HEK293 (cell line): Measurements from ENCODE around the gene ADGRF1.

ENCODE experiments used
- CTCF ChIA-PET: fragments of 350-600 bp; formaldehyde crosslinking; extraction: SDS; loops from one replicate; lab custom pipeline; 2021; ENCODE audit warnings: antibody characterized with exemption; lab: Yijun Ruan, JAX
- POLR2A ChIA-PET: fragments of 300-600 bp; formaldehyde crosslinking; extraction: SDS; loops from one replicate; lab custom pipeline; 2020; ENCODE audit warnings: antibody characterized with exemption, inconsistent platforms; lab: Yijun Ruan, JAX
- H3K27ac ChIP-seq: fragments of 200-500 bp; sonication (Bioruptor generic); 2 replicates; pipeline ENCODE4 v1.5.1; 2014; ENCODE audit warnings: low read depth, low read length, control low read depth, inconsistent platforms; ENCODE audit errors: extremely low read depth
- H3K36me3 ChIP-seq, 2 experiments: fragments of 200-500 bp in 1 of 2; sonication (Bioruptor generic) in 1 of 2; 1 replicate in 1 of 2; 2 replicates in 1 of 2; pipeline ENCODE4 v1.5.1; 2014 to 2017; ENCODE audit warnings: inconsistent platforms in 2 of 2, low read length in 2 of 2; ENCODE audit not compliant: control insufficient read depth in 2 of 2, insufficient read depth in 1 of 2
- H3K4me1 ChIP-seq: fragments of 200-500 bp; sonication (Bioruptor generic); 2 replicates; pipeline ENCODE4 v1.5.1; 2014; ENCODE audit warnings: mild to moderate bottlenecking, low read length, inconsistent platforms; ENCODE audit not compliant: control insufficient read depth, insufficient read depth
- H3K4me3 ChIP-seq: 2 replicates; pipeline ENCODE4 v1.5.1; 2011; ENCODE audit warnings: low read depth, mild to moderate bottlenecking, control low read depth, low read length, moderate library complexity
- H3K9me3 ChIP-seq: fragments of 200-500 bp; sonication (Bioruptor generic); 2 replicates; pipeline ENCODE4 v1.5.1; 2014; ENCODE audit warnings: low read depth, low read length, inconsistent platforms; ENCODE audit not compliant: control insufficient read depth, insufficient read depth
- GLI4 ChIP-seq: fragments of 450-650 bp; formaldehyde crosslinking; IDR thresholded peaks from 2 replicates; pipeline ENCODE4 v1.5.1; 2016; ENCODE audit warnings: missing biosample characterization, missing genetic modification characterization
- KLF8 ChIP-seq: fragments of 450-650 bp; formaldehyde crosslinking; IDR thresholded peaks from 2 replicates; pipeline ENCODE4 v1.5.1; 2016; ENCODE audit warnings: missing biosample characterization, missing genetic modification characterization
- MEIS1 ChIP-seq: sonication (generic); formaldehyde crosslinking; IDR thresholded peaks from 2 replicates; pipeline ENCODE4 v1.8.1; 2022; ENCODE audit warnings: missing genetic modification reagents, mild to moderate bottlenecking, borderline replicate concordance
- YY1 ChIP-seq: fragments of 450-650 bp; formaldehyde crosslinking; IDR thresholded peaks from 2 replicates; pipeline ENCODE4 v1.5.1; 2018; ENCODE audit warnings: missing biosample characterization, missing genetic modification characterization
- ZBTB1 ChIP-seq: fragments of 450-650 bp; formaldehyde crosslinking; IDR thresholded peaks from 2 replicates; pipeline ENCODE4 v1.5.1; 2016; ENCODE audit warnings: missing biosample characterization, missing genetic modification characterization
- ZNF114 ChIP-seq: fragments of 450-650 bp; formaldehyde crosslinking; IDR thresholded peaks from 2 replicates; pipeline ENCODE4 v1.5.0; 2017; ENCODE audit warnings: missing biosample characterization, missing genetic modification characterization
- ZNF155 ChIP-seq: fragments of 450-650 bp; formaldehyde crosslinking; IDR thresholded peaks from 2 replicates; pipeline ENCODE4 v1.5.1; 2016; ENCODE audit warnings: missing biosample characterization, missing genetic modification characterization
- ZNF16 ChIP-seq: fragments of 450-650 bp; formaldehyde crosslinking; IDR thresholded peaks from 2 replicates; pipeline ENCODE4 v1.5.1; 2016; ENCODE audit warnings: low read depth, missing biosample characterization, missing genetic modification characterization
- ZNF2 ChIP-seq: fragments of 450-650 bp; formaldehyde crosslinking; IDR thresholded peaks from 2 replicates; pipeline ENCODE4 v1.5.1; 2016; ENCODE audit warnings: missing biosample characterization, missing genetic modification characterization
- ZNF324 ChIP-seq: fragments of 450-650 bp; formaldehyde crosslinking; IDR thresholded peaks from 2 replicates; pipeline ENCODE4 v1.5.1; 2016; ENCODE audit warnings: missing biosample characterization, missing genetic modification characterization
- ZNF350 ChIP-seq: fragments of 450-650 bp; formaldehyde crosslinking; IDR thresholded peaks from 2 replicates; pipeline ENCODE4 v1.5.0; 2017; ENCODE audit warnings: missing biosample characterization, mild to moderate bottlenecking, missing genetic modification characterization
- ZNF354C ChIP-seq: fragments of 450-650 bp; formaldehyde crosslinking; IDR thresholded peaks from 2 replicates; pipeline ENCODE4 v1.5.1; 2016; ENCODE audit warnings: missing biosample characterization, missing genetic modification characterization, low read depth, borderline replicate concordance
- ZNF37A ChIP-seq: fragments of 450-650 bp; IDR thresholded peaks from 2 replicates; pipeline ENCODE4 v1.5.1; 2018; ENCODE audit warnings: missing biosample characterization, missing genetic modification characterization
- ZNF473 ChIP-seq: fragments of 450-650 bp; formaldehyde crosslinking; IDR thresholded peaks from 2 replicates; pipeline ENCODE4 v1.5.1; 2017; ENCODE audit warnings: missing biosample characterization, missing genetic modification characterization
- ZNF596 ChIP-seq: fragments of 450-650 bp; IDR thresholded peaks from 2 replicates; pipeline ENCODE4 v1.5.0; 2018; ENCODE audit warnings: missing biosample characterization, mild to moderate bottlenecking, missing genetic modification characterization, moderate library complexity
- ZNF658 ChIP-seq: fragments of 450-650 bp; formaldehyde crosslinking; IDR thresholded peaks from 2 replicates; pipeline ENCODE4; 2016; ENCODE audit warnings: missing biosample characterization, missing genetic modification characterization
- ZNF701 ChIP-seq: fragments of 450-650 bp; formaldehyde crosslinking; IDR thresholded peaks from 2 replicates; pipeline ENCODE4 v1.5.1; 2016; ENCODE audit warnings: missing biosample characterization, missing genetic modification characterization
- ZNF707 ChIP-seq: fragments of 450-650 bp; formaldehyde crosslinking; IDR thresholded peaks from 2 replicates; pipeline ENCODE4 v1.5.1; 2016; ENCODE audit warnings: missing biosample characterization, missing genetic modification characterization
- ZNF843 ChIP-seq: fragments of 450-650 bp; formaldehyde crosslinking; IDR thresholded peaks from 2 replicates; pipeline ENCODE4 v1.5.1; 2016; ENCODE audit warnings: missing biosample characterization, missing genetic modification characterization
- ZSCAN30 ChIP-seq: fragments of 450-650 bp; IDR thresholded peaks from 2 replicates; pipeline ENCODE4 v1.5.1; 2018; ENCODE audit warnings: missing biosample characterization, mild to moderate bottlenecking, missing genetic modification characterization, moderate library complexity
- TF ChIP-seq, protein P1 (sequence below): fragments of 450-650 bp; formaldehyde crosslinking; IDR thresholded peaks from 2 replicates; pipeline ENCODE4 v1.5.1; 2016; ENCODE audit warnings: missing biosample characterization, missing genetic modification characterization, borderline replicate concordance
- TF ChIP-seq, protein P2 (sequence below): fragments of 450-650 bp; formaldehyde crosslinking; IDR thresholded peaks from 2 replicates; pipeline ENCODE4 v1.5.0; 2017; ENCODE audit warnings: missing biosample characterization, missing genetic modification characterization, borderline replicate concordance
- TF ChIP-seq, protein P3 (sequence below): fragments of 450-650 bp; formaldehyde crosslinking; IDR thresholded peaks from 2 replicates; pipeline ENCODE4 v1.5.1; 2016; ENCODE audit warnings: missing biosample characterization, missing genetic modification characterization, low read depth

The ADGRF1 gene

DNA sequence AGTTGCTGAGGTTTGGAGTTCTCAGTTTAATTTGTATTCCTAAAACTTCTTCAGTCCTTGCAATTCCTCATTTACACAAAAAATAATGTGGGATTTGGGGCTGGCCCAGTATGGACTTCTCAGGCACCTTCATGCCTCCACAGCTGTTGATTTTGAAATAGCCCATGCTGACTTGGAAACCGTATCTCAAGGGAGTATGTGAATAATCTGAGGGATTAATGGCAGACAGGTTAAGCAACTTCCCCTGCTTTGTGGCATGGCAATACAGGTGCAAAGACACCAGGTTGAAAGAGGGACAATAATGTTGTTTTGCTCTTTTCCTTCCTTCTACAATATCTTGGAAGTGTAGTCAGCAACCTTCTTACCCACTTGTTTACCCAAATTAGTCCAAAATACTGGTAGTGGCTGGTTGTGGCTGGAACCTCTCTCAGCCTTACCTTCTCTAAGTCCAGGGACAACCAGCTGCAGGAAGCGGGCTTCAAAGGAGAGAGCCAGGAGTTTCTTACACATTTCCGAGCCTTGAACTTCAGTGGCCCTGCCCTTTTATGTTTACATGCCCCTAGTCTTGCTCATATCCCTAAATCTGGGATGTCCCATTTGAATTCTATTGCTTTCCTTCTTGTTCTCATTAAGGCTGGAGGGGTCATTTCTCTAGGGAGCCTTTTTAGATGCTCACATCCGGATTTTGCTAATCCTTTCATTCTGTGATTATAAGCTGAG, 44.1 kb upstream of the ADGRF1 start:
- Histone ChIP-seq H3K9me3 (no peaks in the 10 kb centered on the region), H3K27ac (no peak overlapping the region), H3K36me3 (no peaks in the 10 kb centered on the region), H3K4me3 (no peak overlapping the region), H3K4me1 (peaks cover 11% of the 10 kb centered on the region)
- CTCF ChIA-PET = no interaction called here
- POLR2A ChIA-PET = no interaction called here
- TF ChIP-seq, protein P1, sequence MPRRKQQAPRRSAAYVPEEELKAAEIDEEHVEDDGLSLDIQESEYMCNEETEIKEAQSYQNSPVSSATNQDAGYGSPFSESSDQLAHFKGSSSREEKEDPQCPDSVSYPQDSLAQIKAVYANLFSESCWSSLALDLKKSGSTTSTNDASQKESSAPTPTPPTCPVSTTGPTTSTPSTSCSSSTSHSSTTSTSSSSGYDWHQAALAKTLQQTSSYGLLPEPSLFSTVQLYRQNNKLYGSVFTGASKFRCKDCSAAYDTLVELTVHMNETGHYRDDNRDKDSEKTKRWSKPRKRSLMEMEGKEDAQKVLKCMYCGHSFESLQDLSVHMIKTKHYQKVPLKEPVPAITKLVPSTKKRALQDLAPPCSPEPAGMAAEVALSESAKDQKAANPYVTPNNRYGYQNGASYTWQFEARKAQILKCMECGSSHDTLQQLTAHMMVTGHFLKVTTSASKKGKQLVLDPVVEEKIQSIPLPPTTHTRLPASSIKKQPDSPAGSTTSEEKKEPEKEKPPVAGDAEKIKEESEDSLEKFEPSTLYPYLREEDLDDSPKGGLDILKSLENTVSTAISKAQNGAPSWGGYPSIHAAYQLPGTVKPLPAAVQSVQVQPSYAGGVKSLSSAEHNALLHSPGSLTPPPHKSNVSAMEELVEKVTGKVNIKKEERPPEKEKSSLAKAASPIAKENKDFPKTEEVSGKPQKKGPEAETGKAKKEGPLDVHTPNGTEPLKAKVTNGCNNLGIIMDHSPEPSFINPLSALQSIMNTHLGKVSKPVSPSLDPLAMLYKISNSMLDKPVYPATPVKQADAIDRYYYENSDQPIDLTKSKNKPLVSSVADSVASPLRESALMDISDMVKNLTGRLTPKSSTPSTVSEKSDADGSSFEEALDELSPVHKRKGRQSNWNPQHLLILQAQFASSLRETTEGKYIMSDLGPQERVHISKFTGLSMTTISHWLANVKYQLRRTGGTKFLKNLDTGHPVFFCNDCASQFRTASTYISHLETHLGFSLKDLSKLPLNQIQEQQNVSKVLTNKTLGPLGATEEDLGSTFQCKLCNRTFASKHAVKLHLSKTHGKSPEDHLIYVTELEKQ (tag by site-specific recombination) = no peak
- TF ChIP-seq ZNF16 (tag by site-specific recombination) (no peak), ZNF350 (tag by site-specific recombination) (no peak), ZNF155 (tag by site-specific recombination) (no peak), ZNF843 (tag by site-specific recombination) (no peak), YY1 (tag by site-specific recombination) (no peak), ZSCAN30 (no peak), ZNF37A (tag by site-specific recombination) (no peak), KLF8 (tag by site-specific recombination) (no peak), ZNF473 (tag by site-specific recombination) (no peak), GLI4 (tag by site-specific recombination) (no peak), ZNF658 (tag by site-specific recombination) (no peak), ZNF2 (no peak), ZBTB1 (tag by site-specific recombination) (no peak), ZNF707 (tag by site-specific recombination) (no peak), ZNF114 (tag by site-specific recombination) (no peak), ZNF701 (tag by site-specific recombination) (no peak)
- TF ChIP-seq, protein P2, sequence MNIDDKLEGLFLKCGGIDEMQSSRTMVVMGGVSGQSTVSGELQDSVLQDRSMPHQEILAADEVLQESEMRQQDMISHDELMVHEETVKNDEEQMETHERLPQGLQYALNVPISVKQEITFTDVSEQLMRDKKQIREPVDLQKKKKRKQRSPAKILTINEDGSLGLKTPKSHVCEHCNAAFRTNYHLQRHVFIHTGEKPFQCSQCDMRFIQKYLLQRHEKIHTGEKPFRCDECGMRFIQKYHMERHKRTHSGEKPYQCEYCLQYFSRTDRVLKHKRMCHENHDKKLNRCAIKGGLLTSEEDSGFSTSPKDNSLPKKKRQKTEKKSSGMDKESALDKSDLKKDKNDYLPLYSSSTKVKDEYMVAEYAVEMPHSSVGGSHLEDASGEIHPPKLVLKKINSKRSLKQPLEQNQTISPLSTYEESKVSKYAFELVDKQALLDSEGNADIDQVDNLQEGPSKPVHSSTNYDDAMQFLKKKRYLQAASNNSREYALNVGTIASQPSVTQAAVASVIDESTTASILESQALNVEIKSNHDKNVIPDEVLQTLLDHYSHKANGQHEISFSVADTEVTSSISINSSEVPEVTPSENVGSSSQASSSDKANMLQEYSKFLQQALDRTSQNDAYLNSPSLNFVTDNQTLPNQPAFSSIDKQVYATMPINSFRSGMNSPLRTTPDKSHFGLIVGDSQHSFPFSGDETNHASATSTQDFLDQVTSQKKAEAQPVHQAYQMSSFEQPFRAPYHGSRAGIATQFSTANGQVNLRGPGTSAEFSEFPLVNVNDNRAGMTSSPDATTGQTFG (tag by site-specific recombination) = no peak

DNA sequence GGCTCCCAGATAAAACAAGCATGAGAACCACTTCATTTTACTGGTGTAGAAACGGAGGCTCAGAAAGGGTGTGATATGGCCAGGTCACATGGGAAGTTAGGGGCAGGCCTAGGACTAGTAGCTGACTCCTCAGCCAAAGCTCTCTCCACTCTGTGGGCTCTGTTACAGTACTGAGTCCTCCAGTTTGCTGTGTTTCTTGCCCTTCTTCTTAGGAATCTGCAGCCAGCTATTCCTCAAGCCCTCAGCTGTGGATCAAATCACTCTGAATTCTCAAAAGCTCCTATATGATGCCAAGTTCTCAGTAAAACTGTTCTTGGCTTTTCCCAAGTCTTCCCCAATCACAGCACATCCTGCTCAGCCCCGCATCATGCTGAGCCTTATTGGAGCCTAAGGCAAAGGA, 42.5 kb upstream of the ADGRF1 start:
- ChIA-PET CTCF (interaction anchor here (0.5 to 1.1 kb wide), 5 partner anchors 13 to 955 kb away, joined by 3 to 4 read pairs (median 3); partner anchors contain the start of gene ENPP4), POLR2A (no interaction called here)
- H3K9me3 ChIP-seq = no peaks in the 10 kb centered on the region
- no peak overlapping the region for H3K4me3 ChIP-seq
- H3K4me1 ChIP-seq = peaks cover 11% of the 10 kb centered on the region
- no peak overlapping the region for H3K27ac ChIP-seq
- H3K36me3 ChIP-seq = no peaks in the 10 kb centered on the region
- TF ChIP-seq MEIS1 (CRISPR knock-in tag) (no peak), ZNF354C (tag by site-specific recombination) (no peak), ZNF596 (tag by site-specific recombination) (no peak), ZNF324 (tag by site-specific recombination) (no peak)
- TF ChIP-seq, protein P3, sequence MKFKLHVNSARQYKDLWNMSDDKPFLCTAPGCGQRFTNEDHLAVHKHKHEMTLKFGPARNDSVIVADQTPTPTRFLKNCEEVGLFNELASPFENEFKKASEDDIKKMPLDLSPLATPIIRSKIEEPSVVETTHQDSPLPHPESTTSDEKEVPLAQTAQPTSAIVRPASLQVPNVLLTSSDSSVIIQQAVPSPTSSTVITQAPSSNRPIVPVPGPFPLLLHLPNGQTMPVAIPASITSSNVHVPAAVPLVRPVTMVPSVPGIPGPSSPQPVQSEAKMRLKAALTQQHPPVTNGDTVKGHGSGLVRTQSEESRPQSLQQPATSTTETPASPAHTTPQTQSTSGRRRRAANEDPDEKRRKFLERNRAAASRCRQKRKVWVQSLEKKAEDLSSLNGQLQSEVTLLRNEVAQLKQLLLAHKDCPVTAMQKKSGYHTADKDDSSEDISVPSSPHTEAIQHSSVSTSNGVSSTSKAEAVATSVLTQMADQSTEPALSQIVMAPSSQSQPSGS (tag by site-specific recombination) = no peak
